Endothelial cell of umbilical vein (primary cell): ENCODE data around the gene MSX2.

Experiments used
- CTCF ChIP-seq, 2 donors: IDR thresholded peaks; 1 replicate in 1 of 2; 2 replicates in 1 of 2; pipeline ENCODE4 v1.5.1; 2011; ENCODE audit warnings: low read length in 2 of 2, mild to moderate bottlenecking in 2 of 2, moderate library complexity in 2 of 2, control low read depth in 1 of 2, inconsistent platforms in 1 of 2, low read depth in 1 of 2; ENCODE audit not compliant: insufficient read depth in 1 of 2; ENCODE audit errors: extremely low read depth in 1 of 2
- EZH2 ChIP-seq: IDR thresholded peaks from 2 replicates; pipeline ENCODE4 v1.6.1; 2012; ENCODE audit warnings: borderline replicate concordance, low read depth, mild to moderate bottlenecking, moderate library complexity, low read length, inconsistent platforms; ENCODE audit not compliant: severe bottlenecking
- FOS ChIP-seq: IDR thresholded peaks from 2 replicates; pipeline ENCODE4 v1.6.1; 2011; ENCODE audit warnings: mild to moderate bottlenecking, low read length, moderate library complexity, borderline replicate concordance; ENCODE audit not compliant: insufficient read depth
- GATA2 ChIP-seq: IDR thresholded peaks from 2 replicates; pipeline ENCODE4 v1.7.0; 2011; ENCODE audit warnings: low read depth, mild to moderate bottlenecking, moderate library complexity, mixed read lengths, low read length; ENCODE audit not compliant: insufficient read length, insufficient read depth
- JUN ChIP-seq: IDR thresholded peaks from 2 replicates; pipeline ENCODE4 v1.6.1; 2011; ENCODE audit warnings: borderline replicate concordance, low read depth; ENCODE audit not compliant: insufficient read length, insufficient read depth
- MYC ChIP-seq: IDR thresholded peaks from one replicate; pipeline ENCODE4 v1.6.1; 2011; ENCODE audit warnings: mild to moderate bottlenecking, low read depth, low read length
- POLR2A ChIP-seq: IDR thresholded peaks from 2 replicates; pipeline ENCODE4 v1.6.1; 2012; ENCODE audit warnings: low read depth, mild to moderate bottlenecking, control low read depth, low read length
- POLR2AphosphoS5 ChIP-seq: IDR thresholded peaks from 2 replicates; pipeline ENCODE4 v1.6.1; 2012; ENCODE audit warnings: low read depth, mild to moderate bottlenecking, control low read depth, low read length, moderate library complexity; ENCODE audit not compliant: insufficient read depth

GRCh38 chr5:174708476-174709207, 15.7 kb upstream of the MSX2 start:
- TF ChIP-seq CTCF (IDR thresholded peaks at IDR 0.05; ENCODE audit: extremely low read depth in 1 of 2, insufficient read depth in 1 of 2, low read depth in 1 of 2, low read length in 2 of 2) (no peak), POLR2A (no peak), POLR2AphosphoS5 (no peak), FOS (no peak), JUN (no peak), MYC (no peak), GATA2 (no peak), EZH2 (no peak)
